Activated T-cell treated with anti-CD3 and anti-CD28 coated beads for 1 hour (primary cell): ENCODE results near the gene AP4M1.
"Not testable (repeated sequence)": the region's sequence is repeated elsewhere in the genome, so short reads cannot be mapped to it uniquely, and the experiment has no call there.

Experiments used
- DNase-seq: peaks from one replicate; pipeline ENCODE4 v3.0.0-alpha.2; 2020; ENCODE audit warnings: low read depth

The AP4M1 gene

GRCh38 chr7:100107890-100108289 lies 6.4 kb downstream of the AP4M1 start:
- no peak for DNase-seq

GRCh38 chr7:100109521-100110163 lies 8.2 kb downstream of the AP4M1 start:
- DNase-seq = no peak

- DNase-seq = no peak
Measured at GRCh38 chr7:100111156-100111555, 9.7 kb downstream of the AP4M1 start.

- DNase-seq = no peak
Measured at GRCh38 chr7:100111914-100112313, 10.5 kb downstream of the AP4M1 start.

DNA sequence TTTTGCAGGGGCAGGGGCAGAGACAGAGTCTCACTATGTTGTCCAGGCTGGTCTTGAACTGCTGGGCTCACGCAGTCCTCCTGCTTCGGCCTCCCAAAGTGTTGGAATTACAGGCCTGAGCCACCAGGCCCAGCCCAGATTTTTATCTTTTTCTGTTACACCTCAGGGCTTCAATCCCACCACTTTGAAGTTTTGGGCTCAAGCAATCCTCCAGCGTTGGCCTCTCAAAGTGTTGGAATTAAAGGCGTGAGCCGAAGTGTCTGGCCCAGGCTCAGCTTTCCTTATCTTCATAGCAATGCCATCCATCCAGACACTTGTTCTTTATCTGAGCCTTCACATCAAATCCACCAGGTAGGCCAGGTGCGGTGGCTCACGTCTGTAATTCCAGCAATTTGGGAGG lies 13.6 kb downstream of the AP4M1 start:
- DNase-seq = no peak

DNA sequence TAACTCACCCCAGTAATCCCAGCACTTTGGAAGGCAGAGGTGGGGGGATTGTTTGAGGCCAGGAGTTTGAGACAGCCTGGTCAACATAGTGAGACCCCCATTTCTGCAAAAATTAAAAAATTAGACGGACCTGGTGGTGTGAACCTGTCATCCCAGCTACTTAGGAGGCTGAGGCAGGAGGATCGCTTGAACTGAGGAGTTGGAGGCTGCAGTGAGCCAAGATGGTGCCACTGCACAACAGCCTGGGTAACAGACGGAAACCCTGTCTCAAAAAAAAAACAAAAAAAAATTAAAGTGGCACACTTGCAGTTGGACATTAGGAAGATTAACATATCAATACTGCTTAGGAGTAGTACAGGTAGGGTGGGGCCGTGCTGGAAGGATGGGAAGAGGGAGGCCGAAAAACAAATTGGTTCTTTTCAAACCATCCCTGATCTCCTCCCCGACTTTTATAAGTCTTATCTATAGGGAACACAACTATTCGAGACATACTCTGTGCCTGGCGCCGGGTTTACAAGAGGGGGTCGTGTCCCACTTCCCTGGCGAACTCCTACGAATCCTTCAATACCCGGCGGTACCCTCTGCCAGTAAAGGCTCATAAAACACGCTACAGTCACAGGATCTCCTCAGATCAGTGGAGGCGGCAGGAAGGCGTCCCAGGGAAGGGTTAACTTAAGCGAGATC lies 17.1 kb downstream of the AP4M1 start:
- DNase-seq = no peak

GRCh38 chr7:100119072-100119969 lies 17.9 kb downstream of the AP4M1 start, which contains the start of the genes CNPY4 and TAF6:
TSS of gene CNPY4 (plus strand) at chr7:100119634. CDS start at chr7:100119745, 111 bp downstream.
TSS of gene TAF6 (minus strand) at chr7:100119358. CDS start at chr7:100114209, 5,149 bp downstream.
- peak; percentile 95 for DNase-seq

DNA sequence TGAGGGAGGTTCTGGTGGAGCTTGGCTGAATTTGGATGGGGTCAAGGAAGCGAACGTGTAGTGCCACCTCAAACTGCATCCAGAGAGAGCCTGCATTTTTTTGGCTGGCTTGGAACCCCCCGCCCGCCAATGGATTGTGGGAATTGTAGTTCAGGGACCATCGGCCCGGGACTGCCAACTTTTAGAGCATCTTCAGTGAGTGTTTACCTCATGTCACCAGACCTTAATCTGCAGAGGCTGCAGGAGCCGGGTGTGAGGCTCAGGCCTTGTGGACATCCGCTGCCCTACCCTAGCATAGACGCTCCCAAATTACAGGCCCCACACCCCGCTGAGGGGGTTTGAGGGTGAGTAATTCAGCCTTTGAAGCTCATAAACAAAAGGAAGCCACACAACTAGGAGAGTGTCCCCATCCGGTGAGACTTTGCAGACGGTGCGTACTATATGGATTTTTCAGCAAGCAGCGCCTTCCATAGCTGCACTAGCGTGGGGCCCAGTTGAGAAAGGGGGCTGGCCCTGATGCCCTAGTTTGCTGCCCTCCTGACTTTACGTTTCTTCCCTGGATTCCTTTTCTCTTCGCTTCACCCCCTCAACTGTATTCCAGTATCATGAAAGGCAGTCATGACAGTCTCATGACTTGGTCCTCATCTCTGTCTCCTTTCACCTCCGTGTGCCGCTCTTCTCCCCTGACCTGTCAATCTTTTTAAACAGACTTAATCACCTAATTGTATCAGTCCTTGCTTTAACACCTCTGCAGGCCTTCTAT lies 18.7 kb downstream of the AP4M1 start:
- DNase-seq = peak; percentile 53

DNA sequence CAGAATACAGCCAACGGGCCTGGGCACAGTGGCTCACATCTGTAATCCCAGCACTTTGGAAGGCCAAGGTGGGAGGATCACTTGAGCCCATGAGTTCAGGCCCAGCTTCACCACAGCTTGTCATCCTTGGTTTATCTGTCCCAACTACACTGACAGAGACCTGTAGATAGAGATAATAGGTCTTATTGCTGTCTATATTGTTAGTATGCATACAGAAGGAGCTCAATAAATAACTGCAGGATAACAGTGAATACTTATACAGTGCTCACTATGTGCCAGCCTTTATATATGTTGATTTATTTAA lies 19.2 kb downstream of the AP4M1 start:
- no peak for DNase-seq

DNA sequence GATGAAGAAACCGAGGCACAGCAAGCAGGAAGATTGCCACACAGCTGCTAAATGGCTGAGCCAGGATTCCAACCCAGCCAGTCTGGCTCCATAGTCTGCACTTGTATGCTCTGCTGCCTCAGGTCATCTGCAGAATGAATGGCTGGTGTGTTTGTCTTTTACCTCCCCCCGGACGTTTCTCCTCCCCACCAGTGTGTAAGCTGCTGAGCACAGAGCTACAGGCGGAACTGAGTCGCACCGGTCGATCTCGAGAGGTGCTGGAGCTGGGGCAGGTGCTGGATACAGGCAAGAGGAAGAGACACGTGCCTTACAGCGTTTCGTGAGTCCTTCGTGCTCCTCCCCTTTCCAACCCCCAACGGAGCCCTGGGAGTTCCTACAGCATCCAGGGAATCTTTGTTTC lies 20.6 kb downstream of the AP4M1 start:
- no peak for DNase-seq

DNA sequence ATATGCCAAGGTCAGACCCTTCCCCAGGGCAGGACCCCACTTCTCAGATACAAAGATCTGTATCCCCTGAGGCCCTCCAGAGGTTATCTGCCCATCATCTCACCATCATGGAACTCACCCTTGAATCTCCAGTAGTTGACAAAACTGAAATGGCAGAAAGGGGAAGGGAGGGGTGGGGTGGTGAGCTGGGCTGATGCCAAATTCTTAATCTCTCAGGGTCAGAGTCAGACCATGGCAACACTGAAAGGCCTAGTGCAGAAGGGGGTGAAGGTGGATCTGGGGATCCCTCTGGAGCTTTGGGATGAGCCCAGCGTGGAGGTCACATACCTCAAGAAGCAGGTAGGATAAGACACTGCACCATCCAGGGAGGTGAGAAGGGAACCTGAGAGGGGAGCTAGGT lies 21.1 kb downstream of the AP4M1 start:
- no peak for DNase-seq

GRCh38 chr7:100124301-100125230 lies 23.1 kb downstream of the AP4M1 start:
- no peak for DNase-seq

DNA sequence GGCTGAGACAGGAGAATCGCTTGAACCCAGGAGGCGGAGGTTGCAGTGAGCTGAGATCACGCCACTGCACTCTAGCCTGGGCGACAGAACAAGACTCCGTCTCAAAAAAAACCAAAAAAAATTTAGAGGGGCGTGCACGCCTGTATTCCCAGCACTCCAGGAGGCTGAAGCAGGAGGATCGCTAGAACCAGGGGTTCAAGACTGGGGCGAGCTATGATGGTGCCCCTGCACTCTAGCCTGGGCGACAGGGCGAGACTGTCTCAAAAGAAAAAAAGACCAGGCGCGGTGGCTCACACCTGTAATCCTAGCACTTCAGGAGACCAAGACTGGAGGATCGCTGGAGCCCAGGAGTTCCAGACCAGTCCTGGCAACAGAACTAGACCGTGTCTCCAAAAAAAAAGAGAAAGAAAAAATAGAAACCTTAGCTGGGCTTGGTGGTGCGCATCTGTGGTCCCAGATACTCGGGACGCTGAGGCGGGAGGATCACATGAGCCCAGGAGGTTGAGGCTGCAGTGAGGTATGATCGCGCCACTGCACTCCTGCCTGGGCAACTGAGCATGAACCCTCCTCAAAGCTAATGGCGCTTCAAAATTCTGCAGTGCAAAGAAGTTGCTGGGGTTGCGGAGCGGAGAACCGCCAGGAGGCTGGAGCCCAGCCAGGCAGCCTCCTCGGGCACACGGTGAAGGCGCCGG lies 24.9 kb downstream of the AP4M1 start:
- no peak for DNase-seq

- peak; percentile 90 for DNase-seq
Measured at GRCh38 chr7:100126931-100127865, 25.8 kb downstream of the AP4M1 start, which contains the start of gene MBLAC1. TSS of gene MBLAC1 (plus strand) at chr7:100126967. CDS start at chr7:100127396, 429 bp downstream.

- DNase-seq = no peak
Measured at GRCh38 chr7:100127866-100128636, 26.6 kb downstream of the AP4M1 start.

- DNase-seq = no peak
Measured at GRCh38 chr7:100128637-100128963, 27.2 kb downstream of the AP4M1 start.

DNA sequence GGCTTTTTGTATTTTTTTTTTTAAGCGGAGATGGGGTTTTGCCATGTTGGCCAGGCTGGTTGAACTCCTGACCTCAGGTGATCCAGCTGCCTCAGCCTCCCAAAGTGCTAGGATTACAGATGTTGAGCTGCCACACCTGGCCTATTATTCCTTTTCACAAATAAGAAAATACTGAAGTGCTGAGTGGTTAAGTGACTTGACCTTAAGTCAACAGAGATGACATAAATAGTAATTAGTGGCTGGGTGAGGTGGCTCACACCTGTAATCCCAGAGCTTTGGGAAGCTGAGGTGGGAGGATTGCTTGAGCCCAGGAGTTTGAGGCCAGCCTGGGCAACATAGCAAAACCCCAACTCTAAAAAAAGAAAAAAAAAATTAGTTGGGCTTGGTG lies 28.8 kb downstream of the AP4M1 start:
- not testable (repeated sequence) for DNase-seq
